ENCODE results near the gene LAMC1. TPM values are rescaled to one million over a fixed set of nuclear protein-coding genes. Genes with fewer than 3 reads are reported as not detected.

Gene LAMC1
- total RNA-seq, 1 experiment from 2014 or later = 113 TPM

DNA sequence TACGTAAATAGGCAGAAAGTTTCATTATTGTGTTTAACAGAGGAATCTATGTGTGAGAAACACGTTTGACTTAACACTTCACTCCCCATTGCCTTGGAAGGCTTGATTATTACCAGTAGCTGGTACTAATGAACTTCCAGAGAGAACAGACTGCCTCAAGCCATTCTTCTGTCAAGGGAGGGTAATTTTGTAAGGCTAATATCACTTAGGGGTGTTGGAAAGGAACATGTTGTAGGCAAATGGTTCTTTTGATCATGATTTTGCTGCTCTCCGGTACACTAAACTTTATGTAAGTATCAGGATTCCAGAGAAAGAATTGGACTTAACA, 1.8 kb downstream of the LAMC1 start:
- ChIA-PET POLR2A (no interaction called here), CTCF (interaction anchor here (1.6 kb wide), 1 partner anchor 62 kb away, joined by 5 read pairs; no protein-coding TSS in a partner anchor)
- intact Hi-C loops (cut with micrococcal nuclease; ENCODE audit: unreplicated experiment) (no loop called here), in situ Hi-C loops (cut with HindIII; ENCODE audit: low pct_unique_long_range_greater_than_20kb, low sequenced_read_pairs) (no loop called here)
- H3K4me3 ChIP-seq (ENCODE audit: low read depth in 2 of 2, low read length in 2 of 2) = peak overlapping the region; percentile 61 to 83
- TF ChIP-seq POLR2AphosphoS5 (IDR thresholded peaks at IDR 0.05; ENCODE audit: low read depth, low read length) (no peak), TCF7L2 (IDR thresholded peaks at IDR 0.05; ENCODE audit: low read depth, low read length) (no peak), CTCF (IDR thresholded peaks at IDR 0.05) (no peak), SIN3A (IDR thresholded peaks at IDR 0.05; ENCODE audit: borderline replicate concordance, insufficient read depth, low read depth, low read length) (no peak)
- TF ChIP-seq, protein P1, sequence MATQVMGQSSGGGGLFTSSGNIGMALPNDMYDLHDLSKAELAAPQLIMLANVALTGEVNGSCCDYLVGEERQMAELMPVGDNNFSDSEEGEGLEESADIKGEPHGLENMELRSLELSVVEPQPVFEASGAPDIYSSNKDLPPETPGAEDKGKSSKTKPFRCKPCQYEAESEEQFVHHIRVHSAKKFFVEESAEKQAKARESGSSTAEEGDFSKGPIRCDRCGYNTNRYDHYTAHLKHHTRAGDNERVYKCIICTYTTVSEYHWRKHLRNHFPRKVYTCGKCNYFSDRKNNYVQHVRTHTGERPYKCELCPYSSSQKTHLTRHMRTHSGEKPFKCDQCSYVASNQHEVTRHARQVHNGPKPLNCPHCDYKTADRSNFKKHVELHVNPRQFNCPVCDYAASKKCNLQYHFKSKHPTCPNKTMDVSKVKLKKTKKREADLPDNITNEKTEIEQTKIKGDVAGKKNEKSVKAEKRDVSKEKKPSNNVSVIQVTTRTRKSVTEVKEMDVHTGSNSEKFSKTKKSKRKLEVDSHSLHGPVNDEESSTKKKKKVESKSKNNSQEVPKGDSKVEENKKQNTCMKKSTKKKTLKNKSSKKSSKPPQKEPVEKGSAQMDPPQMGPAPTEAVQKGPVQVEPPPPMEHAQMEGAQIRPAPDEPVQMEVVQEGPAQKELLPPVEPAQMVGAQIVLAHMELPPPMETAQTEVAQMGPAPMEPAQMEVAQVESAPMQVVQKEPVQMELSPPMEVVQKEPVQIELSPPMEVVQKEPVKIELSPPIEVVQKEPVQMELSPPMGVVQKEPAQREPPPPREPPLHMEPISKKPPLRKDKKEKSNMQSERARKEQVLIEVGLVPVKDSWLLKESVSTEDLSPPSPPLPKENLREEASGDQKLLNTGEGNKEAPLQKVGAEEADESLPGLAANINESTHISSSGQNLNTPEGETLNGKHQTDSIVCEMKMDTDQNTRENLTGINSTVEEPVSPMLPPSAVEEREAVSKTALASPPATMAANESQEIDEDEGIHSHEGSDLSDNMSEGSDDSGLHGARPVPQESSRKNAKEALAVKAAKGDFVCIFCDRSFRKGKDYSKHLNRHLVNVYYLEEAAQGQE (IDR thresholded peaks at IDR 0.05; ENCODE audit: insufficient read depth in 1 of 2, low read depth in 2 of 2, low read length in 1 of 2) = no peak
- ATAC-seq = no peak
- peaks cover 47% of the 10 kb centered on the region for H3K4me1 ChIP-seq (ENCODE audit: control insufficient read depth, insufficient read depth, low read length)
- DNase-seq (ENCODE audit: low read depth, low spot score) = no peak
- H3K27ac ChIP-seq (ENCODE audit: low read length) = peak overlapping the region; percentile 81
- BruUV-seq (replicated peaks) = no TSS peak
- H3K36me3 ChIP-seq (ENCODE audit: control insufficient read depth, insufficient read depth, low read length) = peaks cover 3% of the 10 kb centered on the region; the same call in 1 of the 2 replicates
- no peaks in the 10 kb centered on the region for H3K9me3 ChIP-seq (ENCODE audit: control insufficient read depth, insufficient read depth, low read depth, low read length)
- no peaks in the 10 kb centered on the region for H3K27me3 ChIP-seq (ENCODE audit: control insufficient read depth, insufficient read depth, low read length)

- ATAC-seq (no peak), DNase-seq (ENCODE audit: low read depth, low spot score) (no peak)
- no peaks in the 10 kb centered on the region for H3K9me3 ChIP-seq (ENCODE audit: control insufficient read depth, insufficient read depth, low read depth, low read length)
- peak overlapping the region; percentile 61 to 83 for H3K4me3 ChIP-seq (ENCODE audit: low read depth in 2 of 2, low read length in 2 of 2)
- in situ Hi-C loops (cut with HindIII; ENCODE audit: low pct_unique_long_range_greater_than_20kb, low sequenced_read_pairs) = no loop called here
- POLR2A ChIA-PET = no interaction called here
- CTCF ChIA-PET = no interaction called here
- intact Hi-C loops (cut with micrococcal nuclease; ENCODE audit: unreplicated experiment) = no loop called here
- no TSS peak for BruUV-seq (replicated peaks)
- TF ChIP-seq TCF7L2 (IDR thresholded peaks at IDR 0.05; ENCODE audit: low read depth, low read length) (no peak), SIN3A (IDR thresholded peaks at IDR 0.05; ENCODE audit: borderline replicate concordance, insufficient read depth, low read depth, low read length) (no peak), CTCF (IDR thresholded peaks at IDR 0.05) (no peak), POLR2AphosphoS5 (IDR thresholded peaks at IDR 0.05; ENCODE audit: low read depth, low read length) (no peak)
- TF ChIP-seq, protein P1 (IDR thresholded peaks at IDR 0.05; ENCODE audit: insufficient read depth in 1 of 2, low read depth in 2 of 2, low read length in 1 of 2) = no peak
- H3K27ac ChIP-seq (ENCODE audit: low read length) = peak overlapping the region; percentile 81; the same call in 1 of the 2 replicates
- peaks cover 48% of the 10 kb centered on the region for H3K4me1 ChIP-seq (ENCODE audit: control insufficient read depth, insufficient read depth, low read length)
- H3K36me3 ChIP-seq (ENCODE audit: control insufficient read depth, insufficient read depth, low read length) = peaks cover 3% of the 10 kb centered on the region; the same call in 1 of the 2 replicates
- no peaks in the 10 kb centered on the region for H3K27me3 ChIP-seq (ENCODE audit: control insufficient read depth, insufficient read depth, low read length)
Measured at GRCh38 chr1:183025782-183026774, 2.9 kb downstream of the LAMC1 start.

All from Panc1 (cell line).